GM06990 (cell line): ENCODE data around the gene FAM241A.

Experiments
- DNase-seq: peaks from one replicate; pipeline ENCODE4 v3.0.0-alpha.2; 2011; ENCODE audit not compliant: insufficient read length; ENCODE audit errors: extremely low read depth
- H3K27me3 ChIP-seq: replicated peaks from 2 replicates; pipeline ENCODE4 v1.6.0; 2011; ENCODE audit warnings: low read length; ENCODE audit not compliant: control insufficient read depth, insufficient read depth
- H3K36me3 ChIP-seq: 2 replicates; pipeline ENCODE4 v1.5.1; 2011; ENCODE audit warnings: low read length; ENCODE audit not compliant: control insufficient read depth, insufficient read depth
- H3K4me3 ChIP-seq: replicated peaks from 2 replicates; pipeline ENCODE4 v1.5.1; 2011; ENCODE audit warnings: low read depth, mild to moderate bottlenecking, control low read depth, low read length
- TF ChIP-seq, protein P1 (sequence below): IDR thresholded peaks from 2 replicates; pipeline ENCODE4 v1.5.1; 2011; ENCODE audit warnings: low read length, control low read depth, mild to moderate bottlenecking, inconsistent platforms; ENCODE audit not compliant: insufficient read depth, poor library complexity, severe bottlenecking

Gene FAM241A

DNA sequence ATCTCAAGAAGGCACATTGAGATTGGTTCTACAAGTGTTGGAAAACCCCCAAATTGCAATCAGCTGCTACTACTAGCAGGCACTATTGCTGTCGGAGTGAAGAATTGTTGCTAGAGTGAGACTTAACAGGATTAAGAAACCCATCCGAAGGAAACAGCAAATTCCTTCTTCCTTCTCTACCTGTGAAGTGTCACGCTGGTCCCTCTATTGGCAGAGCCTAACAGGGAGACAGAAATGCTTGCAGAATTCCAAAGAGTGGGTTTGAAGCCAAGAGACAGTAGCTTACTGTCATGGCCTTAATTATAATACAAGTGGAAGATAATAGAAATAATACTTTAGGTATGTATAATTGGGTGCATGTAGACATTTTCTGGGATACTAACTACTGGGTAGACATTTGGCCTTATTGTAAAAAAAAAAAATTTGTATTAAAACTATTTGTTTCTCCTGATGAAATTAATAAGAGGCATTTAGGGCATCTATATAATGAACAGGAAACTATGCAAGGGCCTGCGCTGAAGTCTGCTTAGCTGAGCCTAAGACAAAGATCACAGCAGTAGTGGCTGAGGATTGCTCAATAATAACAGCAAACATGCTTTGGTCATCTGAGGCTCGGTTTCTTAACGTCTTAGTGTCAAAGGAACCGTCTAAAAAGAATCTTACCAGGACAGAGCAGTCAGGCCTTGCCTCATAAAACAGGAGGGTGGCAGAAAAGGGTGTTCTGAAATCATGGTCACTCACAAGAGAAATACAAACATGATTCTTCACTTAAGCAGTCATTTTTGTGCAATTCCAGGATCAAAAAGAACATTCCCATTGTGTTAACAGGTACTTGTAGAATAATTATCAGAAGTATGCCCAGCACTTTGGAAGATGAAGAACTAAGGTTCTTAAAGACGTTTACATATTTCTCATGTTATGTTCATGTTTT, 40.8 kb downstream of the FAM241A start:
- DNase-seq, result no peak
- no peaks in the 10 kb centered on the region for H3K36me3 ChIP-seq
- no peak overlapping the region for H3K4me3 ChIP-seq
- TF ChIP-seq, protein P1, sequence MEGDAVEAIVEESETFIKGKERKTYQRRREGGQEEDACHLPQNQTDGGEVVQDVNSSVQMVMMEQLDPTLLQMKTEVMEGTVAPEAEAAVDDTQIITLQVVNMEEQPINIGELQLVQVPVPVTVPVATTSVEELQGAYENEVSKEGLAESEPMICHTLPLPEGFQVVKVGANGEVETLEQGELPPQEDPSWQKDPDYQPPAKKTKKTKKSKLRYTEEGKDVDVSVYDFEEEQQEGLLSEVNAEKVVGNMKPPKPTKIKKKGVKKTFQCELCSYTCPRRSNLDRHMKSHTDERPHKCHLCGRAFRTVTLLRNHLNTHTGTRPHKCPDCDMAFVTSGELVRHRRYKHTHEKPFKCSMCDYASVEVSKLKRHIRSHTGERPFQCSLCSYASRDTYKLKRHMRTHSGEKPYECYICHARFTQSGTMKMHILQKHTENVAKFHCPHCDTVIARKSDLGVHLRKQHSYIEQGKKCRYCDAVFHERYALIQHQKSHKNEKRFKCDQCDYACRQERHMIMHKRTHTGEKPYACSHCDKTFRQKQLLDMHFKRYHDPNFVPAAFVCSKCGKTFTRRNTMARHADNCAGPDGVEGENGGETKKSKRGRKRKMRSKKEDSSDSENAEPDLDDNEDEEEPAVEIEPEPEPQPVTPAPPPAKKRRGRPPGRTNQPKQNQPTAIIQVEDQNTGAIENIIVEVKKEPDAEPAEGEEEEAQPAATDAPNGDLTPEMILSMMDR, result no peak
- no peaks in the 10 kb centered on the region for H3K27me3 ChIP-seq

DNA sequence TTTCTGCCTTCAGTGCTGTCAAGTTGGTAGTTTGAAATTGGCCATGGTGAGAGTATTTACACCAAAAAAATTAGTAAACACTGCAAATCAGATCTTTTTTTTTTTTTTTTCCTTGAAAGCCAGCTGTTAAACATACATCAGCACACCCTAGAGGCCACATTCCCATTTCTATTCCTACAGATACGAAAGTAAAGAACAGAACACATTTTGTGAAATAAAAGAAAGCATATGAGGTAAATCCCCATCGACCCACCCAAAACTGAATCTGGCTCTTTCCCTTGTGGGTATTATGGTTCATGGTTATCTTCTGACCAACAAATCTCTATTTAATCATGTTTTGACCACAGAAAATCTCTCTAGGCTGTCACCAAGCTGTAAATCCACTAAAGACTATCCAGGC, 44.5 kb downstream of the FAM241A start:
- no peaks in the 10 kb centered on the region for H3K36me3 ChIP-seq

DNA sequence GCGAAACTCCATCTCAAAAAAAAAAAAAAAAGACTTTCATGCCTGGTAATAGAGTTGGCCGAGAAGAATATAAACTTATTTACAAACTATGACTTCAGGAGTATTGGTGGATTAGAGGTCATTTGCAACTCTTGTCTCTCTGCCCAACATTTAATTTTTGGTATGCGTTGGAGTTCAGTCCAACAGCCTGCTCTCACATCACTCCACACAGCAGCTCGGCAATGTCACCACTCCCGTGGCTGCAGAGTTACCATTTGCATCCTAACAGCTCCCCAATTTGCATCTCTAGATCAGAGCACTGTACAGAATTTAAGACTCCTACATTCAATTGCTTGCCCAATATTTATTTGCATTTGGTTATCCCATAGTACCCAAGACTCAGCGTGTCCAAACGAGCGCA, 45.4 kb downstream of the FAM241A start:
- Histone ChIP-seq H3K27me3 (no peaks in the 10 kb centered on the region), H3K36me3 (no peaks in the 10 kb centered on the region), H3K4me3 (no peak overlapping the region)
- TF ChIP-seq, protein P1, result no peak
- no peak for DNase-seq

More for the DNA sequence above, 44.5 kb downstream of the FAM241A start:
- TF ChIP-seq, protein P1, result no peak
- H3K27me3 ChIP-seq, result no peaks in the 10 kb centered on the region
- no peak overlapping the region for H3K4me3 ChIP-seq
- no peak for DNase-seq

DNA sequence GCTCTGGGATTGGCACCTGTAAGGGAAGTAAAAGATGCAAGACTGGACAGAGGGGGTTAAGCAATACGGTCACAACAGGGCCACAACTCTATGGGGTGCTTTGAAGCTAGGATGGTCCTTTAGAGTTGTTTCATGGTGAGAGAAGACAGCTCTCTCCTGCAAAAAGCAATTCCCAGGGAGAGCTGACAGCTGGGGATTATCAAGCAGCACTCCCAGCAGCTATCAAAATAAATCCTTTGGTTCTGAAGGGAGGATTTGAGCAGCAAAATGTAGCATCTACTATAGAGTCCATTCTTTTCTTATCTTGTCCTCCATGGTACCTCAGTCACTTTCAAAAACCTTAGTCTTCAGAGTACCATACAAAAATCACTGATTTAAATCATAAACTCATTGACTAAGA, 51.2 kb downstream of the FAM241A start:
- no peaks in the 10 kb centered on the region for H3K36me3 ChIP-seq
- no peaks in the 10 kb centered on the region for H3K27me3 ChIP-seq
- TF ChIP-seq, protein P1, result no peak
- no peak overlapping the region for H3K4me3 ChIP-seq
- no peak for DNase-seq

DNA sequence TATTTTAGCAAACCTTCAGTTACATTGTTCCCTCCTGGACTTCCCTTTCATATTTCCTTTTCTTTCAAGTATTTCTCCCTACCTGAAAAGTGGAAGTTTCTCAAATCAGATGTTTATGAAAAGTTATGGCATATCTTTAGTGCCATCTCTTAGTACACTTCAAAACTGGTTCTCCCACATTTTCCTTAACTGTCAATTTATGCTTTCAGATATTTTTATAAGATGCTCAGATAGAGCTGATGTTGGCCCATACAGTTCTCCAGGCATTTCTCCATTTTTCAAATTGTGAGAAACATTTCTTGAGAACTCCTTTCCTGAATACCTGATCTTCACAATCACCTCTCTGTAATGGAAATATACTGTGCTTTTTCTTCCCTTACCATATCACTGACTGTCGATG, 53.8 kb downstream of the FAM241A start:
- DNase-seq, result no peak

More for the DNA sequence above, 53.8 kb downstream of the FAM241A start:
- Histone ChIP-seq H3K4me3 (no peak overlapping the region), H3K27me3 (no peaks in the 10 kb centered on the region), H3K36me3 (no peaks in the 10 kb centered on the region)
- TF ChIP-seq, protein P1, result no peak
